Epithelial cell of esophagus (primary cell): ENCODE data around the gene TRMU.
"Not testable (repeated sequence)": the region's sequence is repeated elsewhere in the genome, so short reads cannot be mapped to it uniquely, and the experiment has no call there.

ENCODE experiments used
- DNase-seq: peaks from one replicate; pipeline ENCODE4 v3.0.0; 2010; ENCODE audit warnings: low read depth
- H3K4me3 ChIP-seq: 2 replicates; pipeline ENCODE4 v1.5.1; 2011; ENCODE audit warnings: mild to moderate bottlenecking, low read length, control low read depth
- CTCF ChIP-seq: IDR thresholded peaks from 2 replicates; pipeline ENCODE4 v1.5.1; 2011; ENCODE audit warnings: low read depth, mild to moderate bottlenecking, low read length, control low read depth, inconsistent platforms; ENCODE audit not compliant: insufficient read depth; ENCODE audit errors: missing control alignments

TRMU gene

GRCh38 chr22:46391486-46392136 lies 56.1 kb downstream of the TRMU start:
- peak; percentile 37 for DNase-seq
- no peak overlapping the region for H3K4me3 ChIP-seq
- TF ChIP-seq CTCF, result no peak

GRCh38 chr22:46392137-46392844 lies 56.8 kb downstream of the TRMU start:
- H3K4me3 ChIP-seq, result no peak overlapping the region
- DNase-seq, result no peak
- TF ChIP-seq CTCF, result no peak

GRCh38 chr22:46393873-46394272 lies 58.4 kb downstream of the TRMU start:
- H3K4me3 ChIP-seq, result no peak overlapping the region
- no peak for DNase-seq
- no peak for TF ChIP-seq CTCF

- H3K4me3 ChIP-seq, result no peak overlapping the region
- no peak for TF ChIP-seq CTCF
- no peak for DNase-seq
Measured at GRCh38 chr22:46394622-46395021, 59.1 kb downstream of the TRMU start.

- no peak for TF ChIP-seq CTCF
- H3K4me3 ChIP-seq, result no peak overlapping the region
- DNase-seq, result no peak
Measured at GRCh38 chr22:46395145-46395544, 59.6 kb downstream of the TRMU start.

GRCh38 chr22:46397049-46397448 lies 61.5 kb downstream of the TRMU start:
- not testable (repeated sequence) for DNase-seq, H3K4me3 ChIP-seq

- H3K4me3 ChIP-seq, result no peak overlapping the region
- DNase-seq, result no peak
- TF ChIP-seq CTCF, result no peak
Measured at GRCh38 chr22:46397514-46397913, 62.0 kb downstream of the TRMU start.
